Measurements from ENCODE around the gene MRPL10. TPM values are rescaled to one million over a fixed set of nuclear protein-coding genes. Genes with fewer than 3 reads are reported as not detected.

MRPL10 gene
- total and polyA plus RNA-seq, 2 of the 8 experiments (the other 6 are each of a cell fraction or from before 2014, with no cell fraction given) = 85.3 to 214 TPM

DNA sequence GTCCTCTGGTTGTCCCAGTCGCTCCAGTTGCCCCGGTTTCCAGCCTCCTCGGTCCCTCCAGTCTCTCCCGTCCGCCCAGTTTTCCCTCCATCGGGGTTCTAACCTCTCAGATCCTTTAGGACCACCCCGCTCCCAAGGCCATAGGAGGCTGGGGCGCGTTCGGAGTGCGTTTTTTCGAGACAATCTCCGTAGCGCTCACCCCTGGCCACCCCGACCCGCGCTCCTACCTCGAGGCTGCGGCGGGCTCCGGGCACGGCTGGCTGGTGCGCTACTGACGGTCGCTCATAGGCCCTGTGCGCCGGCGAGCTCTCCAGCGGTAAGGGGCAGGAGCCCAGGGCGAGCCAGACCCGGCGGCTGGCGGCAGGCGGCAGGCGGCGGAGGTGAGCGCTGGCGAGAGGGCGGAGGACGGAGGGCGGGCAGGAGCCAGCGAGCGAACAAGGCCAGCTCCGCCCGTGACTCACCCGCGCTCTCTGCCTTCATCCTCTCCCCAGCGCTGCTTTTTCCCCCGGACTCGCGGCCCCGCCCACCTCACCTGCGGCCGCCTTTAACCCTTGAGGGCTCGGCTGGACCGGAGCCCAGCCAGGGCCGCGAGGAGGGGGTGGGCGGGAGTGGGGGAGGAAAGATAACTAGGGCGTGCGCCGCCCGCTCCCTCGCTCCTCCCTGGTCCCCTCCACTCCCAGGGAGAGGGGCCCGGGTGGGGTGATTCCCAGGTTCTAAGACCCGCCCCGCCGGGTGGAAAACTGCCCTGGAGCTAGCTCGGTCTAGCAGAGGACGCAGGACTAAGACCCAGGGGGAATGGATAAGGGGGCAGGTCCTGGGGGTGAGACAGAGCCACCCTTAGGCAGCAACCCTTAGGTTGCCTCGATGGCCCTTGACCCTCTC is 19.6 kb upstream of the MRPL10 start, which contains the start of gene SP6:
SP6 (minus strand) TSS at position 472 of the 882 bp plus-strand sequence. CDS start 2,734 bp downstream, outside the sequence.
- WGBS, 2 experiments (ENCODE audit: extremely low coverage in 1 of 2, insufficient coverage in 1 of 2, insufficient read length in 1 of 2, insufficient replicate concordance in 2 of 2, low coverage in 1 of 2, low lambda C conversion rate in 2 of 2, missing lambda C conversion rate in 1 of 2) = 1% methylated on average over 37 of the region's 71 CpGs; no CpG with 5 or more reads in 1 of the 2 experiments
- FAIRE-seq = no peak
- TF ChIP-seq TEAD4 (IDR thresholded peaks at IDR 0.05; ENCODE audit: low read depth, low read length) (no peak), ZNF274 (IDR thresholded peaks at IDR 0.05; ENCODE audit: borderline replicate concordance, extremely low read depth, low read length) (no peak)

More for the DNA sequence above, 19.6 kb upstream of the MRPL10 start, which contains the start of gene SP6:
- DNase-seq (ENCODE audit: low read depth in 1 of 2, low spot score in 2 of 2) = peak in 1 of 2 experiments; percentile 91
- Histone ChIP-seq H3K4me1 (replicated peaks in 1 of 4; ENCODE audit: control insufficient read depth in 3 of 4, insufficient read depth in 4 of 4, low read length in 3 of 4) (peaks cover 4 to 26% (median 15%) of the 10 kb centered on the region in 4 experiments), H3K9ac (replicated peaks in 1 of 4; ENCODE audit: extremely low read depth in 1 of 4, low read depth in 3 of 4, low read length in 3 of 4) (peak within 1 kb of the TSS in 3 of 4 experiments; percentile 29 to 45 (median 38); a peak in 3 of 7 replicates), H4K91ac (replicated peaks; ENCODE audit: insufficient read length, low read length) (no peak within 1 kb of the TSS), H3K14ac (ENCODE audit: insufficient read length) (no peak within 1 kb of the TSS), H2BK5ac (ENCODE audit: low read depth, low read length) (peak within 1 kb of the TSS; percentile 52; the same call in 1 of the 2 replicates), H3K36me3 (ENCODE audit: control insufficient read depth in 2 of 4, insufficient read depth in 4 of 4, low read length in 3 of 4) (no peaks in the 10 kb centered on the region), H2BK120ac (replicated peaks; ENCODE audit: low read depth, low read length) (no peak within 1 kb of the TSS), H3K4me2 (ENCODE audit: insufficient read depth in 1 of 2, low read depth in 2 of 2, low read length in 2 of 2) (peak within 1 kb of the TSS; percentile 95 to 99), H3K23ac (ENCODE audit: insufficient read length) (no peak within 1 kb of the TSS), H3K56ac (replicated peaks; ENCODE audit: insufficient read length, low read depth, low read length) (no peak within 1 kb of the TSS), H3K27ac (ENCODE audit: low read depth, low read length) (no peak within 1 kb of the TSS), H2AK5ac (ENCODE audit: low read depth, low read length) (no peak within 1 kb of the TSS; the same call in 1 of the 2 replicates), H3K4me3 (ENCODE audit: extremely low read depth in 1 of 4, insufficient read depth in 2 of 4, low read depth in 3 of 4, low read length in 4 of 4) (peak within 1 kb of the TSS; percentile 39 to 67 (median 63)), H4K20me1 (replicated peaks in 1 of 2; ENCODE audit: control insufficient read depth in 1 of 2, insufficient read depth in 2 of 2, low read length in 2 of 2) (peaks cover 3 to 5% of the 10 kb centered on the region in 2 experiments), H2BK12ac (ENCODE audit: low read depth, low read length) (peak within 1 kb of the TSS; percentile 68; the same call in 1 of the 2 replicates), H2AFZ (ENCODE audit: low read length) (no peak within 1 kb of the TSS; the same call in 1 of the 2 replicates), H2BK20ac (ENCODE audit: low read length) (no peak within 1 kb of the TSS), H3K79me1 (ENCODE audit: low read depth, low read length) (no peaks in the 10 kb centered on the region), H4K8ac (ENCODE audit: extremely low read depth, insufficient read depth, low read length) (peak within 1 kb of the TSS; percentile 74), H3K4ac (replicated peaks; ENCODE audit: insufficient read length, low read depth, low read length) (no peak within 1 kb of the TSS), H3K9me3 (ENCODE audit: insufficient read depth in 2 of 2, low read depth in 1 of 2, low read length in 1 of 2) (no peaks in the 10 kb centered on the region), H2BK15ac (ENCODE audit: low read length) (peak within 1 kb of the TSS; percentile 40; the same call in 1 of the 2 replicates), H3K27me3 (replicated peaks in 1 of 4; ENCODE audit: control insufficient read depth in 3 of 4, extremely low read depth in 1 of 4, insufficient read depth in 3 of 4, low read length in 3 of 4) (peaks cover 63 to 92% (median 86%) of the 10 kb centered on the region in 4 experiments), H3K79me2 (ENCODE audit: control insufficient read depth in 1 of 2, insufficient read depth in 2 of 2, low read length in 2 of 2) (no peaks in the 10 kb centered on the region), H4K5ac (ENCODE audit: insufficient read length, low read depth, low read length) (no peak within 1 kb of the TSS), H3K23me2 (ENCODE audit: low read depth, low read length) (peaks cover 23% of the 10 kb centered on the region), H3K18ac (ENCODE audit: extremely low read depth, low read length) (peak within 1 kb of the TSS; percentile 60)
- ChIA-PET POLR2A (ENCODE audit: partially characterized antibody) (interaction anchor here (0.6 to 12.4 kb wide), 10 partner anchors 10 to 157 kb away, joined by 3 to 134 read pairs (median 4); partner anchors contain the start of genes LRRC46, MRPL10, SCRN2 and SP2), CTCF (ENCODE audit: partially characterized antibody) (interaction anchor here (15.3 to 33.0 kb wide), 5 partner anchors 5 to 98 kb away, joined by 246 to 1206 read pairs (median 373); partner anchors contain the start of genes PNPO, PRR15L, SCRN2 and SP2)

Data from H1 (cell line).